GM12878 (cell line): ENCODE measurements around the gene HCFC1. TPM values are rescaled to one million over a fixed set of nuclear protein-coding genes. Genes with fewer than 3 reads are reported as not detected.

Source experiments
- ATF2 ChIP-seq: IDR thresholded peaks from 2 replicates; pipeline ENCODE4 v1.6.1; 2012; ENCODE audit warnings: low read length, inconsistent platforms
- ATF7 ChIP-seq: fragments of 450-650 bp; IDR thresholded peaks from 2 replicates; pipeline ENCODE4 v1.6.1; 2016; ENCODE audit warnings: low read depth, mild to moderate bottlenecking
- BRCA1 ChIP-seq: IDR thresholded peaks from 2 replicates; pipeline ENCODE4 v1.6.1; 2011; ENCODE audit warnings: low read depth, low read length, improper control_type of control experiment
- IRF5 ChIP-seq: fragments of 450-650 bp; IDR thresholded peaks from 2 replicates; pipeline ENCODE4 v1.6.1; 2017; ENCODE audit warnings: borderline replicate concordance
- KDM1A ChIP-seq: fragments of 200-600 bp; sonication (generic); IDR thresholded peaks from 2 replicates; pipeline ENCODE4 v1.6.1; 2016; ENCODE audit warnings: borderline replicate concordance
- NR2C2 ChIP-seq: IDR thresholded peaks from 2 replicates; pipeline ENCODE4 v1.6.1; 2011; ENCODE audit warnings: borderline replicate concordance, low read depth; ENCODE audit not compliant: control insufficient read depth, insufficient read length
- PKNOX1 ChIP-seq: fragments of 450-650 bp; IDR thresholded peaks from 2 replicates; pipeline ENCODE4 v1.6.1; 2016; ENCODE audit warnings: mild to moderate bottlenecking
- POU2F2 ChIP-seq: IDR thresholded peaks from 3 replicates; pipeline ENCODE4 v1.6.1; 2011; ENCODE audit warnings: low read depth, mild to moderate bottlenecking, low read length, borderline replicate concordance
- RBBP5 ChIP-seq: fragments of 200-600 bp; sonication (generic); conservative IDR thresholded peaks from 2 replicates; pipeline ENCODE4 v1.6.1; 2016
- RELB ChIP-seq: fragments of 450-650 bp; IDR thresholded peaks from 2 replicates; pipeline ENCODE4 v1.6.1; 2017; ENCODE audit warnings: low read depth, mild to moderate bottlenecking, moderate library complexity
- SKIL ChIP-seq: fragments of 450-650 bp; IDR thresholded peaks from 2 replicates; pipeline ENCODE4 v1.6.1; 2017; ENCODE audit warnings: mild to moderate bottlenecking, low read depth, inconsistent platforms; ENCODE audit not compliant: poor library complexity, severe bottlenecking
- SP1 ChIP-seq: IDR thresholded peaks from one replicate; pipeline ENCODE4 v1.6.1; 2011; ENCODE audit warnings: low read depth, low read length
- SPI1 ChIP-seq: IDR thresholded peaks from 2 replicates; pipeline ENCODE4 v1.6.1; 2011; ENCODE audit warnings: low read depth, mild to moderate bottlenecking, low read length, moderate library complexity, borderline replicate concordance; ENCODE audit not compliant: insufficient read depth
- SUPT20H ChIP-seq: IDR thresholded peaks from 2 replicates; pipeline ENCODE4 v1.6.1; 2011; ENCODE audit warnings: low read depth, mild to moderate bottlenecking, low read length, moderate library complexity, borderline replicate concordance; ENCODE audit not compliant: control insufficient read depth
- USF1 ChIP-seq: IDR thresholded peaks from 2 replicates; pipeline ENCODE4 v1.6.1; 2011; ENCODE audit warnings: borderline replicate concordance, low read depth, mild to moderate bottlenecking, moderate library complexity, mixed read lengths, low read length; ENCODE audit not compliant: insufficient read depth; ENCODE audit errors: extremely low read length
- polyA plus RNA-seq, 11 experiments: library from polyadenylated mRNA; depleted of rRNA in 4 of 11; unstranded in 6 of 11; stranded (reverse) in 5 of 11; fragments of >200 nt; fragmentation: Nextera tagmentation in 4 of 11; fragmentation: Illumina TruSeq in 1 of 11; extraction: Ambion mirVana in 4 of 11; extraction: Trizol in 1 of 11; gene quantifications; 1 replicate in 1 of 11; 2 replicates in 10 of 11; pipeline versions ENCODE4 v1.2.1 to v1.2.3, GENCODE V29; 2011 to 2016; ENCODE audit warnings: inconsistent platforms in 2 of 11, missing spikeins in 2 of 11, low read depth in 1 of 11
- total RNA-seq, 4 experiments: library from RNA; depleted of rRNA in 3 of 4; stranded (reverse); fragments of >200 nt in 3 of 4; fragmentation: Illumina TruSeq in 1 of 4; extraction: Trizol in 1 of 4; gene quantifications; 2 replicates each; pipeline versions ENCODE4 v1.2.1 to v1.2.3, GENCODE V29; 2013 to 2021

The HCFC1 gene
- total and polyA plus RNA-seq, 10 of the 15 experiments (the other 5 are each of a cell fraction or from before 2014, with no cell fraction given): 3.9 to 92.7 (median 23.5) TPM

GRCh38 chrX:153926858-153927671, 44.6 kb downstream of the HCFC1 start (continued):
- TF ChIP-seq SUPT20H (no peak), BRCA1 (no peak), ATF2 (no peak), POU2F2 (peak; percentile 47; the same call in 1 of the 3 replicates), PKNOX1 (peak; percentile 92), SP1 (no peak), NR2C2 (no peak), USF1 (no peak), KDM1A (no peak), SKIL (peak; percentile 26), SPI1 (peak; percentile 69; the same call in 1 of the 2 replicates), RELB (peak; percentile 59; the same call in 1 of the 2 replicates), RBBP5 (no peak), ATF7 (peak; percentile 67), IRF5 (no peak)
